Pancreas (tissue), 10 donors: ENCODE results near the gene DCTN4. TPM values are rescaled to one million over a fixed set of nuclear protein-coding genes. Genes with fewer than 3 reads are reported as not detected.

Experiments used
- ATAC-seq, 4 donors: fragments of 200-7000 bp; cut with Tn5 transposase; one replicate each; pipeline versions ENCODE4 v1.8.0 to v1.9.1; 2020; ENCODE audit warnings: mild to moderate bottlenecking in 4 of 4, moderate library complexity in 4 of 4
- DNase-seq, 6 donors: peaks; one replicate each; pipeline ENCODE4 v3.0.0-alpha.2; 2020
- FAIRE-seq: peaks from 2 replicates; lab custom pipeline; 2012; peaks lifted over from hg19 to GRCh38; lab: Jason Lieb, UNC
- H3K27ac ChIP-seq, 4 donors: fragments of 200-600 bp; sonication (generic); 1 replicate in 3 of 4; 2 replicates in 1 of 4; pipeline versions ENCODE4 v1.5.0 to v1.8.0; 2020
- H3K27me3 ChIP-seq, 4 donors: fragments of 200-600 bp; one replicate each; pipeline ENCODE4 v1.8.0; 2021
- H3K36me3 ChIP-seq, 3 donors: fragments of 200-600 bp; sonication (generic) in 1 of 3; one replicate each; pipeline versions ENCODE4 v1.5.0 to v1.8.0; 2020 to 2021
- H3K4me1 ChIP-seq, 3 donors: fragments of 200-600 bp; one replicate each; pipeline ENCODE4 v1.8.0; 2021
- H3K4me3 ChIP-seq, 4 donors: fragments of 200-600 bp; sonication (generic) in 2 of 4; one replicate each; pipeline versions ENCODE4 v1.5.0 to v1.8.0; 2020 to 2021
- H3K9me3 ChIP-seq, 4 donors: fragments of 200-600 bp; one replicate each; pipeline ENCODE4 v1.8.0; 2021
- WGBS, 2 donors: extraction: QIAGEN DNeasy Blood & Tissue Kit; methylation state at CpG; one replicate each; pipeline ENCODE4 v1.1.7; 2013; 5-methylcytosine and 5-hydroxymethylcytosine counted together
- intact Hi-C, 3 donors: fragments of 100-400 bp; cut with DNase I; formaldehyde crosslinking; loops; one replicate each; pipeline versions ENCODE4 v1.11.1 to v1.14.2; 2022
- polyA plus RNA-seq, 2 donors: library from polyadenylated mRNA; stranded (reverse); fragments of 200-250 nt; gene quantifications; one replicate each; pipeline ENCODE4 v1.2.3, GENCODE V29; 2013
- total RNA-seq, 6 donors: library from RNA; stranded (reverse); fragmentation: NEBNext Ultra II Directional in 4 of 6; extraction: Animal tissue kit (Norgen Biotek cat#: 25700) in 4 of 6; gene quantifications; one replicate each; pipeline versions ENCODE4 v1.2.1 to v1.2.4, GENCODE V29; 2021 to 2023
- TF ChIP-seq, protein P1 (sequence below), 4 donors: fragments of 200-600 bp; sonication (generic) in 3 of 4; IDR thresholded peaks; one replicate each; pipeline versions ENCODE4 v1.5.0 to v1.8.0; 2021; ENCODE audit warnings: antibody characterized with exemption in 4 of 4
- donor health status: healthy with polysubstance abuse.
- donor health status: DM: no; HTN: no; CAD: no; lungs with moderate emphysema.
- donor health status: DM: no; HTN: no; CAD: no.
- donor health status: control.
- donor health status: control.
- donor health status: Bipolar disorder and iron deficiency.
- donor health status: DM: yes; HTN: yes; CAD: no.
- donor health status: DM: no; HTN: no; CAD: no.
- donor health status: DM: no; HTN: no; CAD: no.
- donor health status: DM: yes; HTN: yes; CAD: no.

The DCTN4 gene
- total and polyA plus RNA-seq, 8 donors, result 13.8 to 61.1 (median 45.1) TPM

DNA sequence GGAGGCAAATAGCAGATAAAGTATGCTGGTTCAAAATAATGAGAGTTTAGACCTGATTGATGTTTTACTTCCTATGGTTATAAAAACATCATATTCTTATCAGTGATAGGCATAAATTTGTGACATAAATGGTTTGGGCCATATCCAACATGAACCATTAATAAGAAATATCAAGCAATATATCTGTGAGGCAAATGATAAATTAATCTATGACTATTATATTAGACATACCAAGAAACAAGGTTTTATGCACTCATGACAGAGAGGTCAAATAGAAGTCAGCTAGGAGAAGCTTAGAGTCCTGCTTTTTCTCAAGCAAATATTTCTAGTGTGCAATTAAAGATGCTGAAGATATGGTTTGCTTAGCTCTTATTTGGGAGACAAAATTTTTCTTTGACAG is 30.2 kb upstream of the DCTN4 start:
- ATAC-seq (no peak), FAIRE-seq (no peak)
- H3K27me3 ChIP-seq, result no peaks in the 10 kb centered on the region

DNA sequence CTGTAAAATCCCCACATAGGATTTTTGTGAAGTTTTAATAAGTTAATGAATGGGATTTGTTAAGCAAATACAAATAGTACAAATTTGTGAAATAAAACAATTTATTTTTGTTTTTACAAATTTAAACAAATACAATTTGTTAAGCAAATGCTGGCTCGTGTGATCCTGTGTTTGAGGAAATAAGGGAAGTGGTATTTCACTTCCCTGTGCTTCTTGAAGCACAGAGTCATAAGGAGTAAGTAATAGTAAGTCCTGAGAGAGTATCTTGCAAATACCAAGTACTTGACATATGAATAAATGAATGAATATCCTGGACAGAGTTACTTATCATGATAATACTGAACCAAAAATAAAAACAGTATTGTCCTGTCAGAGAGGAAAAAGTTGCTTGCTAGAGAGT is 28.8 kb upstream of the DCTN4 start:
- no peak for FAIRE-seq
- TF ChIP-seq, protein P1, sequence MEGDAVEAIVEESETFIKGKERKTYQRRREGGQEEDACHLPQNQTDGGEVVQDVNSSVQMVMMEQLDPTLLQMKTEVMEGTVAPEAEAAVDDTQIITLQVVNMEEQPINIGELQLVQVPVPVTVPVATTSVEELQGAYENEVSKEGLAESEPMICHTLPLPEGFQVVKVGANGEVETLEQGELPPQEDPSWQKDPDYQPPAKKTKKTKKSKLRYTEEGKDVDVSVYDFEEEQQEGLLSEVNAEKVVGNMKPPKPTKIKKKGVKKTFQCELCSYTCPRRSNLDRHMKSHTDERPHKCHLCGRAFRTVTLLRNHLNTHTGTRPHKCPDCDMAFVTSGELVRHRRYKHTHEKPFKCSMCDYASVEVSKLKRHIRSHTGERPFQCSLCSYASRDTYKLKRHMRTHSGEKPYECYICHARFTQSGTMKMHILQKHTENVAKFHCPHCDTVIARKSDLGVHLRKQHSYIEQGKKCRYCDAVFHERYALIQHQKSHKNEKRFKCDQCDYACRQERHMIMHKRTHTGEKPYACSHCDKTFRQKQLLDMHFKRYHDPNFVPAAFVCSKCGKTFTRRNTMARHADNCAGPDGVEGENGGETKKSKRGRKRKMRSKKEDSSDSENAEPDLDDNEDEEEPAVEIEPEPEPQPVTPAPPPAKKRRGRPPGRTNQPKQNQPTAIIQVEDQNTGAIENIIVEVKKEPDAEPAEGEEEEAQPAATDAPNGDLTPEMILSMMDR (IDR thresholded peaks at IDR 0.05), result no peak
- H3K27me3 ChIP-seq, result no peaks in the 10 kb centered on the region
- H3K4me3 ChIP-seq, result no peak overlapping the region
- intact Hi-C loops, result no loop called here
- 37 to 49% methylated on average over 1 of the region's 1 CpG for WGBS, 2 donors
- peaks cover 14 to 35% (median 27%) of the 10 kb centered on the region in 3 donors for H3K4me1 ChIP-seq
- H3K9me3 ChIP-seq, result no peaks in the 10 kb centered on the region
- H3K36me3 ChIP-seq, result no peaks in the 10 kb centered on the region
- no peak for DNase-seq
- H3K27ac ChIP-seq, result no peak overlapping the region
- ATAC-seq, result no peak

More for the DNA sequence above, 30.2 kb upstream of the DCTN4 start:
- intact Hi-C loops, result no loop called here
- no peak overlapping the region for H3K4me3 ChIP-seq
- TF ChIP-seq, protein P1 (IDR thresholded peaks at IDR 0.05), result no peak
- H3K27ac ChIP-seq, result no peak overlapping the region
- peaks cover 6 to 25% (median 23%) of the 10 kb centered on the region in 3 donors for H3K4me1 ChIP-seq
- DNase-seq, result no peak
- H3K9me3 ChIP-seq, result no peaks in the 10 kb centered on the region
- H3K36me3 ChIP-seq, result no peaks in the 10 kb centered on the region

DNA sequence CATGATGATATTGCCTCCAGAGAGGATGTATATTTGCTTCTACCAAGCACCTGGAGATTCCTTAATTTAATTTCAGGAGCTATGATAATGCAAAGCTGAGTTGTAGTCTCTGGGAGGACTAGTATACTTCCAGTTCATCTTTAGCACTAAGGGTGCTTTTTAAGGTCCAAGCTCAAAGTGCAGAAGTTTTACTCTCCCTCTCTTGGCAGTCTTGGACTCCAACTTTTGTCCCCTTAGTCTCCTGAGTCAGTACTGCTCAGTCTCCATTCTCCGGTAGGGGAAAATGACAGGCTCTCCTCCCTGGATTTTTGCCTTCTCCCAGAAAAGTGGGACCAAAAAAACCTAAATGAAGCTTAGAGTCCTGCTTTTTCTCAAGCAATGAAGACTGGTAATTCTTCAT is 28.1 kb upstream of the DCTN4 start:
- Histone ChIP-seq H3K27me3 (no peaks in the 10 kb centered on the region), H3K36me3 (no peaks in the 10 kb centered on the region), H3K4me1 (peaks cover 17 to 41% (median 29%) of the 10 kb centered on the region in 3 donors), H3K27ac (no peak overlapping the region), H3K4me3 (no peak overlapping the region), H3K9me3 (no peaks in the 10 kb centered on the region)
- ATAC-seq (no peak), FAIRE-seq (no peak), DNase-seq (no peak)
- TF ChIP-seq, protein P1 (IDR thresholded peaks at IDR 0.05), result no peak
- WGBS, 2 donors, result 78 to 86% methylated on average over 1 of the region's 1 CpG
- intact Hi-C loops, result no loop called here

DNA sequence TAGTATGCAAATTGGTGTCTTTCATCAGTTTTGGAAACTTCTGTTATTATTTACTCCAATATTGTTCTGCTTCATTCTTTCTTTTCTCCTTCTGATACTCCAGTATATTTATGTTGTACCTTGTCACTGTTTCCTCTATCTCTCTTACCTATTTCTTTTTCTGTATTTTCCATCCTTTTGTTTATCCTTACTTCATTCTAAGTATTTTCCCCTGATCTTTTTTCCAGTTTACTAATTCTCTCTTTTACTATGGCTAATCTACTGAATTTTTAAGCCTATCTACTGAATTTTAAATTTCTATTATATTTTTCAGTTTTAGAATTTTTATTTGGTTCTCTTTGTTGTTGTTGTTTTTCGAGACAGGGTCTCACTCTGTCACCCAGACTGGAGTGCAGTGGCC is 27.1 kb upstream of the DCTN4 start:
- no peak overlapping the region for H3K4me3 ChIP-seq
- no peaks in the 10 kb centered on the region for H3K9me3 ChIP-seq
- no peaks in the 10 kb centered on the region for H3K36me3 ChIP-seq
- ATAC-seq (no peak), FAIRE-seq (no peak), DNase-seq (no peak)
- intact Hi-C loops, result no loop called here
- peaks cover 17 to 50% (median 29%) of the 10 kb centered on the region in 3 donors for H3K4me1 ChIP-seq
- H3K27ac ChIP-seq, result no peak overlapping the region
- WGBS, 2 donors, result 98 to 100% methylated on average over 1 of the region's 1 CpG
- H3K27me3 ChIP-seq, result no peaks in the 10 kb centered on the region
- TF ChIP-seq, protein P1 (IDR thresholded peaks at IDR 0.05), result no peak

DNA sequence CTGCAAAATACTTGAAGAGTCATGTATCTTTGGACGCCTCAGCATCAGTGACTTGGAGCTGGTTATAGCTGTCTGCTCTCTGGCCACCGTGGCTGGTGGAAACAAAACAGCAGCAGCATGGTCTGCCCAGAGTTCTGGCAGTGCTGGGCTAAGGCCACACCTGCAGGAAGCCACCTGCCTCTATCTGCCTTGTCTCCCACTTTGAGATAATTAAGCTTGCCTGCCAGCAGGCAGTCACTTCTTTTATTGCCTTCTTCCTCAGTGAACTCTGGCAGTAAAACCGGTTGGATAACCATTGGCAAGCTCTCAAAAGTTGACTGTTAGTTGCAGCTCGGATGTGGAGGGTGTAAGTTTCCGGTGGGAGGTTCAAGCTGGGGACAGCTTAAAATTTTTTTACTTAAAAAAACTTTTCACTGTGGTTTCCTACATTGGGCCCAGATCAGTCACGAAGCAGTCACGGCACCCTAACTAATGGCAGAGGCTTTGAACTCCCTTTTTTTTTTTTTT is 24.7 kb upstream of the DCTN4 start:
- Histone ChIP-seq H3K4me3 (peak overlapping the region in 1 of 4 donors; percentile 14), H3K36me3 (no peaks in the 10 kb centered on the region), H3K27me3 (no peaks in the 10 kb centered on the region), H3K4me1 (peaks cover 17 to 35% (median 31%) of the 10 kb centered on the region in 3 donors), H3K27ac (peak overlapping the region in 3 of 4 donors; percentile 15 to 75 (median 73)), H3K9me3 (no peaks in the 10 kb centered on the region)
- 2 to 3% methylated on average over 7 of the region's 7 CpGs for WGBS, 2 donors
- DNase-seq (peak in 5 of 6 donors; percentile 55 to 73 (median 72)), ATAC-seq (peak; percentile 42 to 60 (median 56)), FAIRE-seq (peak; percentile 77)
- intact Hi-C loops, result no loop called here
- TF ChIP-seq, protein P1 (IDR thresholded peaks at IDR 0.05), result no peak
